C4-2B (cell line): ENCODE results near the gene EPB41L4B.

Experiments used
- CTCF ChIP-seq: fragments of 450-650 bp; conservative IDR thresholded peaks from 2 replicates; pipeline ENCODE4 v1.5.1; 2017; ENCODE audit warnings: mild to moderate bottlenecking
- ZFX ChIP-seq: fragments of 450-650 bp; IDR thresholded peaks from 2 replicates; pipeline ENCODE4 v1.6.1; 2017

- no peak for TF ChIP-seq CTCF
- no peak for TF ChIP-seq ZFX
Measured at GRCh38 chr9:109149722-109150121, 171.1 kb downstream of the EPB41L4B start.
